A673 (cell line): Measurements from ENCODE around the gene OR51A7. TPM values are rescaled to one million over a fixed set of nuclear protein-coding genes. Genes with fewer than 3 reads are reported as not detected.

ENCODE experiments used
- BruUV-seq: library from RNA; stranded (reverse); fragments of 400-500 nt; replicated peaks from 2 replicates; lab custom pipeline; 2021; lab: Mats Ljungman, UMichigan
- CTCF ChIA-PET: fragments of 300-600 bp; sonication (Branson Sonifier 250); formaldehyde crosslinking; loops from one replicate; lab custom pipeline; 2022; ENCODE audit warnings: antibody characterized with exemption; lab: Charles Lee
- POLR2A ChIA-PET: fragments of 300-600 bp; sonication (Branson Sonifier 250); formaldehyde crosslinking; loops from one replicate; lab custom pipeline; 2022; ENCODE audit warnings: antibody characterized with exemption; ENCODE audit not compliant: low non-redundant PET; lab: Charles Lee
- DNase-seq: peaks from one replicate; pipeline ENCODE4 v3.0.0-alpha.2; 2015; ENCODE audit warnings: low spot score
- H3K27ac ChIP-seq: fragments of 200-600 bp; sonication (generic); 2 replicates; pipeline ENCODE4 v1.5.1; 2016; ENCODE audit warnings: mixed run types, low read depth, mild to moderate bottlenecking, mixed read lengths, antibody characterized with exemption, low read length; ENCODE audit not compliant: poor library complexity, severe bottlenecking
- H3K27me3 ChIP-seq: fragments of 200-600 bp; sonication (generic); replicated peaks from 2 replicates; pipeline ENCODE4 v1.6.1; 2017; ENCODE audit warnings: mixed run types, low read depth, mild to moderate bottlenecking, mixed read lengths, antibody characterized with exemption, low read length; ENCODE audit not compliant: insufficient read depth, poor library complexity
- H3K36me3 ChIP-seq: fragments of 200-600 bp; sonication (generic); 2 replicates; pipeline ENCODE4 v1.6.1; 2016; ENCODE audit warnings: mixed run types, mild to moderate bottlenecking, mixed read lengths, antibody characterized with exemption, low read length; ENCODE audit not compliant: insufficient read depth, poor library complexity, severe bottlenecking
- H3K4me1 ChIP-seq: fragments of 200-600 bp; sonication (generic); 2 replicates; pipeline ENCODE4 v1.6.1; 2017; ENCODE audit warnings: mixed run types, mild to moderate bottlenecking, mixed read lengths, antibody characterized with exemption, low read length; ENCODE audit not compliant: insufficient read depth, poor library complexity, severe bottlenecking
- H3K4me3 ChIP-seq: fragments of 200-600 bp; sonication (generic); 2 replicates; pipeline ENCODE4 v1.5.1; 2016; ENCODE audit warnings: low read depth, mixed run types, mild to moderate bottlenecking, mixed read lengths, low read length; ENCODE audit not compliant: poor library complexity, severe bottlenecking
- H3K9me3 ChIP-seq: fragments of 200-600 bp; sonication (generic); 2 replicates; pipeline ENCODE4 v1.6.1; 2016; ENCODE audit warnings: mixed run types, low read depth, mild to moderate bottlenecking, mixed read lengths, antibody characterized with exemption, low read length; ENCODE audit not compliant: poor library complexity, severe bottlenecking
- EZH2 ChIP-seq: fragments of 200-600 bp; sonication (generic); IDR thresholded peaks from 2 replicates; pipeline ENCODE4 v1.6.1; 2017; ENCODE audit warnings: borderline replicate concordance, low read depth, mild to moderate bottlenecking, mixed read lengths, antibody characterized with exemption, low read length; ENCODE audit not compliant: poor library complexity, severe bottlenecking
- intact Hi-C: fragments of 100-400 bp; cut with micrococcal nuclease; formaldehyde crosslinking; loops from one replicate; pipeline ENCODE4 v1.10.0; 2022; ENCODE audit not compliant: unreplicated experiment
- total RNA-seq: library from RNA; stranded (reverse); gene quantifications from 2 replicates; pipeline ENCODE4 v1.2.3, GENCODE V29; 2021
- TF ChIP-seq, protein P1 (sequence below): fragments of 300-800, 200-600 bp; sonication (generic); conservative IDR thresholded peaks from 2 replicates; pipeline ENCODE4 v1.5.1; 2017; ENCODE audit warnings: low read depth, mild to moderate bottlenecking, antibody characterized with exemption, low read length, moderate library complexity, mixed read lengths

Gene OR51A7
- total RNA-seq, 1 experiment from 2014 or later: not detected

DNA sequence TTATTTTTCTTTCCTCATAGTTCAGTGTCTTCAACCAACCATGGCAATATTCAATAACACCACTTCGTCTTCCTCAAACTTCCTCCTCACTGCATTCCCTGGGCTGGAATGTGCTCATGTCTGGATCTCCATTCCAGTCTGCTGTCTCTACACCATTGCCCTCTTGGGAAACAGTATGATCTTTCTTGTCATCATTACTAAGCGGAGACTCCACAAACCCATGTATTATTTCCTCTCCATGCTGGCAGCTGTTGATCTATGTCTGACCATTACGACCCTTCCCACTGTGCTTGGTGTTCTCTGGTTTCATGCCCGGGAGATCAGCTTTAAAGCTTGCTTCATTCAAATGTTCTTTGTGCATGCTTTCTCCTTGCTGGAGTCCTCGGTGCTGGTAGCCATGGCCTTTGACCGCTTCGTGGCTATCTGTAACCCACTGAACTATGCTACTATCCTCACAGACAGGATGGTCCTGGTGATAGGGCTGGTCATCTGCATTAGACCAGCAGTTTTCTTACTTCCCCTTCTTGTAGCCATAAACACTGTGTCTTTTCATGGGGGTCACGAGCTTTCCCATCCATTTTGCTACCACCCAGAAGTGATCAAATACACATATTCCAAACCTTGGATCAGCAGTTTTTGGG is 21.6 kb upstream of the OR51A7 start, which contains the start of gene OR51T1:
Gene OR51T1 (plus strand): TSS at position 41 of the 641 bp plus-strand sequence. CDS start 0 bp downstream, at position 41.
- ChIA-PET POLR2A (no interaction called here), CTCF (no interaction called here)
- Histone ChIP-seq H3K4me3 (no peak within 1 kb of the TSS), H3K27ac (no peak within 1 kb of the TSS), H3K4me1 (no peaks in the 10 kb centered on the region), H3K9me3 (no peaks in the 10 kb centered on the region), H3K36me3 (no peaks in the 10 kb centered on the region), H3K27me3 (no peaks in the 10 kb centered on the region)
- BruUV-seq: no TSS peak
- no peak for TF ChIP-seq EZH2
- TF ChIP-seq, protein P1, sequence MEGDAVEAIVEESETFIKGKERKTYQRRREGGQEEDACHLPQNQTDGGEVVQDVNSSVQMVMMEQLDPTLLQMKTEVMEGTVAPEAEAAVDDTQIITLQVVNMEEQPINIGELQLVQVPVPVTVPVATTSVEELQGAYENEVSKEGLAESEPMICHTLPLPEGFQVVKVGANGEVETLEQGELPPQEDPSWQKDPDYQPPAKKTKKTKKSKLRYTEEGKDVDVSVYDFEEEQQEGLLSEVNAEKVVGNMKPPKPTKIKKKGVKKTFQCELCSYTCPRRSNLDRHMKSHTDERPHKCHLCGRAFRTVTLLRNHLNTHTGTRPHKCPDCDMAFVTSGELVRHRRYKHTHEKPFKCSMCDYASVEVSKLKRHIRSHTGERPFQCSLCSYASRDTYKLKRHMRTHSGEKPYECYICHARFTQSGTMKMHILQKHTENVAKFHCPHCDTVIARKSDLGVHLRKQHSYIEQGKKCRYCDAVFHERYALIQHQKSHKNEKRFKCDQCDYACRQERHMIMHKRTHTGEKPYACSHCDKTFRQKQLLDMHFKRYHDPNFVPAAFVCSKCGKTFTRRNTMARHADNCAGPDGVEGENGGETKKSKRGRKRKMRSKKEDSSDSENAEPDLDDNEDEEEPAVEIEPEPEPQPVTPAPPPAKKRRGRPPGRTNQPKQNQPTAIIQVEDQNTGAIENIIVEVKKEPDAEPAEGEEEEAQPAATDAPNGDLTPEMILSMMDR: no peak
- intact Hi-C loops: no loop called here
- DNase-seq: no peak

DNA sequence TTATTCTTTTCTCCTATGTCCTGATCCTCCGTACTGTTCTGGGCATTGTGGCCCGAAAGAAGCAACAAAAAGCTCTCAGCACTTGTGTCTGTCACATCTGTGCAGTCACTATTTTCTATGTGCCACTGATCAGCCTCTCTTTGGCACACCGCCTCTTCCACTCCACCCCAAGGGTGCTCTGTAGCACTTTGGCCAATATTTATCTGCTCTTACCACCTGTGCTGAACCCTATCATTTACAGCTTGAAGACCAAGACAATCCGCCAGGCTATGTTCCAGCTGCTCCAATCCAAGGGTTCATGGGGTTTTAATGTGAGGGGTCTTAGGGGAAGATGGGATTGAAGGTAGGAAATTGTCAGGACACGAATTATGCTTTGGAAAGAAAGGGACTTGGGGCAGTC is 21.0 kb upstream of the OR51A7 start:
- ChIA-PET POLR2A (interaction anchor here (0.6 kb wide), 1 partner anchor 1508 kb away, joined by 3 read pairs; no protein-coding TSS in a partner anchor), CTCF (no interaction called here)
- Histone ChIP-seq H3K27ac (no peak overlapping the region), H3K9me3 (no peaks in the 10 kb centered on the region), H3K4me1 (no peaks in the 10 kb centered on the region), H3K4me3 (no peak overlapping the region), H3K27me3 (no peaks in the 10 kb centered on the region), H3K36me3 (no peaks in the 10 kb centered on the region)
- TF ChIP-seq, protein P1: no peak
- intact Hi-C loops: no loop called here
- no peak for DNase-seq
- no TSS peak for BruUV-seq

DNA sequence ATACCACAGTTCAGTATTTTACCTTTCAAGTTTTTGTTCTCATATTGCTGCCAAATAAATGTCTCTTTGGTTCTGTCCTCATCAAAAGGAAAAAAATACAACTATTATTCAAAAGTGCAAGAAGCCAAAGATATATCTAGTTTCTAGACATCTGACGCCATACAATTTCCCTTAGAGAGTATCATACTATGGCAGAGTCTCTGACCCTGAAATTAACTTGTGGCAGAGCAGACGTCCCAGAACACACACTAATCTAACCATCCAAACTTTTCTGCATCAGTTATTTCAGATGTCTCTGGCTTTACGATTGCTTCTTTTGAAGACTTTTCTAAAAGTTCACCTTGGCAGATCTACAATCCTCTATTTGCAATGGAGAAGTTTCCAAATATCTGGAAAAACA is 19.2 kb upstream of the OR51A7 start:
- ChIA-PET CTCF (no interaction called here), POLR2A (no interaction called here)
- Histone ChIP-seq H3K4me3 (no peak overlapping the region), H3K27me3 (no peaks in the 10 kb centered on the region), H3K36me3 (no peaks in the 10 kb centered on the region), H3K9me3 (no peaks in the 10 kb centered on the region), H3K27ac (no peak overlapping the region), H3K4me1 (no peaks in the 10 kb centered on the region)
- no peak for DNase-seq
- intact Hi-C loops: no loop called here
- BruUV-seq: no TSS peak
- TF ChIP-seq, protein P1: no peak
- no peak for TF ChIP-seq EZH2
